Spleen (tissue), 3 donors: Measurements from ENCODE around the gene CCL17.

Source experiments
- POLR2A ChIP-seq, 3 donors: fragments of 450-650 bp; IDR thresholded peaks; one replicate each; pipeline ENCODE4 v1.5.1; 2017; ENCODE audit warnings: antibody characterized with exemption in 3 of 3, mild to moderate bottlenecking in 1 of 3
- POLR2AphosphoS5 ChIP-seq, 3 donors: sonication (generic); formaldehyde crosslinking; IDR thresholded peaks; one replicate each; pipeline ENCODE4 v1.5.1; 2017; ENCODE audit warnings: antibody characterized with exemption in 3 of 3

GRCh38 chr16:57444711-57445110 is 40.1 kb downstream of the CCL17 start:
- no peak for TF ChIP-seq POLR2A (IDR thresholded peaks at IDR 0.05)
- TF ChIP-seq POLR2AphosphoS5 (IDR thresholded peaks at IDR 0.05) = no peak
